ENCODE results near the gene PGAM5.

DNA sequence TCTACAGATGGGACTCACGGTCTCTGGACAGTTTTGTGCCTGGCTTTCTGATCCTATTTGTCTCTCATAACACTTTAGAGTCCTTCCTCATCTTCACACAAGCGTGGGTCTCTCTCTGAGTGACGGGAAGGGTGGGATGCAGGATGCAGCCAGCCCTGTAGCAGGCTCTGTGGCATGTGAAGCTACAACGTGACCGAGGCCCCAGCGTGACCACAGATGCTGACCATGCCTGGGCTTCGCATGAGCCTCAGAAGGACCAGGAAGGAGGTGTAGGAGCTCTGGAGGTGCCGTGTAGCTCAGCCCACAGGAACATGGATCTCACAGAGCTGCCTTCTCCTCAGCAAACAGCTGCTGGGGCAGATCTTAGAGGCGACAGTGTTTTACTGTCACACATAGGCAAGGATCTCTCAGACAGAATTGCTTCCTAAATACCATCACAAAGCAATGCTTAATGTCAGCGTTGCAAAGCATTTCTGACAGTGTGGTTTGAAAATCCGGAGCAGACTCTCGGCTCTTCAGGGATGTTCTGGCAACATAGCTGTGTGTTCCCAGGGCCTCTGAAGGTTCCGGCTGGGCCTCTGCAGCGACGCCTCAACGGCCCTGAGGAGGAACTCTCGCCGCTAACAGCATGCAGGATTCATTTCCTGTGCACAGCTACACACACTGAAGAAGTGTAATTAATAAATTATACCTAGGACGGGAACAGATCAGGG lies 29.1 kb downstream of the PGAM5 start:
- TF ChIP-seq, protein P1, sequence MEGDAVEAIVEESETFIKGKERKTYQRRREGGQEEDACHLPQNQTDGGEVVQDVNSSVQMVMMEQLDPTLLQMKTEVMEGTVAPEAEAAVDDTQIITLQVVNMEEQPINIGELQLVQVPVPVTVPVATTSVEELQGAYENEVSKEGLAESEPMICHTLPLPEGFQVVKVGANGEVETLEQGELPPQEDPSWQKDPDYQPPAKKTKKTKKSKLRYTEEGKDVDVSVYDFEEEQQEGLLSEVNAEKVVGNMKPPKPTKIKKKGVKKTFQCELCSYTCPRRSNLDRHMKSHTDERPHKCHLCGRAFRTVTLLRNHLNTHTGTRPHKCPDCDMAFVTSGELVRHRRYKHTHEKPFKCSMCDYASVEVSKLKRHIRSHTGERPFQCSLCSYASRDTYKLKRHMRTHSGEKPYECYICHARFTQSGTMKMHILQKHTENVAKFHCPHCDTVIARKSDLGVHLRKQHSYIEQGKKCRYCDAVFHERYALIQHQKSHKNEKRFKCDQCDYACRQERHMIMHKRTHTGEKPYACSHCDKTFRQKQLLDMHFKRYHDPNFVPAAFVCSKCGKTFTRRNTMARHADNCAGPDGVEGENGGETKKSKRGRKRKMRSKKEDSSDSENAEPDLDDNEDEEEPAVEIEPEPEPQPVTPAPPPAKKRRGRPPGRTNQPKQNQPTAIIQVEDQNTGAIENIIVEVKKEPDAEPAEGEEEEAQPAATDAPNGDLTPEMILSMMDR (IDR thresholded peaks at IDR 0.05), result no peak
- TF ChIP-seq POLR2A (IDR thresholded peaks at IDR 0.05), result no peak
